ENCODE results near the gene STPG1. TPM values are rescaled to one million over a fixed set of nuclear protein-coding genes. Genes with fewer than 3 reads are reported as not detected.

The STPG1 gene
- total and polyA plus RNA-seq, 9 of the 15 experiments (the other 6 are each of a cell fraction or from before 2014, with no cell fraction given), result 5.0 to 11.9 (median 8.3) TPM

DNA sequence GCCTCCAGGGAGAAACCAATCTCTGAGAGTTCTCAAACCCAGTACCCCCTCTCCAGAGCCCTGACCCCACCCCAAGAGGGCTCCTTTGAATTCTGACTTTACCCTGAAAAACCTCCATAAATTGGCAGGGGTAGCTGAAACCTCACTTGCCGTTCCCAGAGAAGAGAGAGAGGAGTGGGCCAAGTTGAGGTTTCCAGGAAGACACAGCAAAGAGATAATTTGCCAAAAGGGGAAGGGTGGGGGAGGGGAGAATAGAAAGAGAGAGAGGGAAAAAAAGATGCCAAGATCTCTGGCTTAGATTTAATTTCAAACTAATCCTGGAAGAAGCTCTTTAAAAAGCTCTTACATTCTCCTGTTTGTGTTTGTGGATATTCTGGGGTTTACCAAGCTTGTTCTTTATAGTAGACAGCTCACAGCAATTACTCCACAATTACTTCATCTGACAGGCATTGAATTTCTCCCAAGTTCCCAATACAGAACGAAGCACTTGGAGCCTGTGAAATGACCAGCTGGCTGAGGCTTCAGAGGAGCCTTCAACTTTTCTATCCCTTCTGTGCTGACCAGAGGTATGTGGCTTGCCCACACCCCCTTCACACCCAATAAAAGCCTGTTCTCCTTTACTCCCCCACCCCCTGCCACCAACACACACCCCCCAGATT lies 95.5 kb downstream of the STPG1 start:
- H3K4me2 ChIP-seq (ENCODE audit: insufficient read depth, low read length), result no peak overlapping the region
- no peaks in the 10 kb centered on the region for H3K9me3 ChIP-seq (replicated peaks; ENCODE audit: control insufficient read depth, insufficient read depth, low read depth, low read length)
- no peaks in the 10 kb centered on the region for H3K79me2 ChIP-seq (ENCODE audit: control insufficient read depth, insufficient read depth, low read length)
- no peak overlapping the region for H3K9ac ChIP-seq (ENCODE audit: insufficient read depth in 1 of 2, low read depth in 2 of 2, low read length in 2 of 2)
- H4K20me1 ChIP-seq (replicated peaks; ENCODE audit: control insufficient read depth, insufficient read depth, low read length), result peaks cover 10% of the 10 kb centered on the region; the same call in 1 of the 2 replicates
- ATAC-seq (no peak), DNase-seq (ENCODE audit: extremely low read depth in 1 of 4, low spot score in 3 of 4) (no peak), FAIRE-seq (no peak)
- no peak overlapping the region for H3K27ac ChIP-seq (ENCODE audit: extremely low read depth, low read depth, low read length)
- no peaks in the 10 kb centered on the region for H3K9me1 ChIP-seq (ENCODE audit: control insufficient read depth, insufficient read depth, low read length)
- H3K4me3 ChIP-seq, result no peak overlapping the region
- intact Hi-C loops (cut with micrococcal nuclease) (no loop called here), in situ Hi-C loops (cut with MboI) (no loop called here)
- H2AFZ ChIP-seq (ENCODE audit: low read depth, low read length), result no peak overlapping the region
- 6% methylated on average over 2 of the region's 2 CpGs for WGBS (ENCODE audit: insufficient coverage, low coverage, missing lambda C conversion rate)
- peaks cover 5 to 15% of the 10 kb centered on the region in 2 experiments; a peak in 3 of 5 replicates for H3K4me1 ChIP-seq (replicated peaks in 1 of 2; ENCODE audit: control insufficient read depth in 2 of 2, insufficient read depth in 2 of 2, low read length in 2 of 2)
- ChIA-PET CTCF (ENCODE audit: low intra/inter-chr PET ratio) (no interaction called here), POLR2A (interaction anchor here (0.6 to 1.9 kb wide), 8 partner anchors 9 to 571 kb away, joined by 3 to 6 read pairs (median 3); no protein-coding TSS in a partner anchor)
- no TSS peak for BruUV-seq (replicated peaks)
- peaks cover 62% of the 10 kb centered on the region in 2 experiments for H3K27me3 ChIP-seq (ENCODE audit: control insufficient read depth in 2 of 2, insufficient read depth in 2 of 2, low read length in 2 of 2)
- no peaks in the 10 kb centered on the region for H3K36me3 ChIP-seq (ENCODE audit: control insufficient read depth, insufficient read depth, low read length)
- TF ChIP-seq NR4A1 (CRISPR knock-in tag; IDR thresholded peaks at IDR 0.05) (no peak), NR4A1 (tag; IDR thresholded peaks at IDR 0.05) (no peak), ZNF77 (CRISPR knock-in tag; IDR thresholded peaks at IDR 0.05) (no peak), MCM3 (IDR thresholded peaks at IDR 0.05) (no peak), CHCHD3 (CRISPR knock-in tag; IDR thresholded peaks at IDR 0.05) (no peak), PHB2 (IDR thresholded peaks at IDR 0.05; ENCODE audit: low read depth) (no peak), GABPA (tag; conservative IDR thresholded peaks at IDR 0.05; ENCODE audit: low read depth) (no peak), DMBX1 (CRISPR knock-in tag; IDR thresholded peaks at IDR 0.05; ENCODE audit: borderline replicate concordance) (no peak), ZNF316 (IDR thresholded peaks at IDR 0.05) (no peak), TAL1 (IDR thresholded peaks at IDR 0.05) (no peak), HDAC2 (IDR thresholded peaks at IDR 0.05) (no peak), SRSF1 (IDR thresholded peaks at IDR 0.05; ENCODE audit: low read depth, low read length) (no peak)
- TF ChIP-seq, protein P1, sequence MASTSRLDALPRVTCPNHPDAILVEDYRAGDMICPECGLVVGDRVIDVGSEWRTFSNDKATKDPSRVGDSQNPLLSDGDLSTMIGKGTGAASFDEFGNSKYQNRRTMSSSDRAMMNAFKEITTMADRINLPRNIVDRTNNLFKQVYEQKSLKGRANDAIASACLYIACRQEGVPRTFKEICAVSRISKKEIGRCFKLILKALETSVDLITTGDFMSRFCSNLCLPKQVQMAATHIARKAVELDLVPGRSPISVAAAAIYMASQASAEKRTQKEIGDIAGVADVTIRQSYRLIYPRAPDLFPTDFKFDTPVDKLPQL (IDR thresholded peaks at IDR 0.05; ENCODE audit: extremely low read depth, insufficient read length), result no peak
